GM12878 (cell line): ENCODE results near the gene DENND1A.

Experiments used
- EZH2 ChIP-seq: IDR thresholded peaks from 2 replicates; pipeline ENCODE4 v1.6.1; 2012; ENCODE audit warnings: low read depth, mild to moderate bottlenecking, control low read depth, inconsistent platforms, low read length, borderline replicate concordance; ENCODE audit not compliant: control insufficient read depth
- NFYB ChIP-seq: IDR thresholded peaks from 2 replicates; pipeline ENCODE4 v1.6.1; 2011; ENCODE audit warnings: low read depth, mild to moderate bottlenecking, low read length, improper control_type of control experiment, moderate library complexity; ENCODE audit not compliant: insufficient read depth
- SUZ12 ChIP-seq: fragments of 200-600 bp; sonication (generic); IDR thresholded peaks from one replicate; pipeline ENCODE4 v1.6.1; 2018; ENCODE audit warnings: antibody characterized with exemption, mild to moderate bottlenecking; ENCODE audit not compliant: unreplicated experiment
- TF ChIP-seq, protein P1 (sequence below), 3 experiments: IDR thresholded peaks in 2 of 3; conservative IDR thresholded peaks in 1 of 3; 2 replicates each; pipeline ENCODE4 v1.5.1; 2011; ENCODE audit warnings: low read depth in 3 of 3, low read length in 3 of 3, mild to moderate bottlenecking in 3 of 3, control low read depth in 2 of 3, moderate library complexity in 2 of 3, inconsistent platforms in 1 of 3, mixed read lengths in 1 of 3; ENCODE audit not compliant: control insufficient read depth in 2 of 3, insufficient read depth in 1 of 3; ENCODE audit errors: extremely low read depth in 1 of 3

DNA sequence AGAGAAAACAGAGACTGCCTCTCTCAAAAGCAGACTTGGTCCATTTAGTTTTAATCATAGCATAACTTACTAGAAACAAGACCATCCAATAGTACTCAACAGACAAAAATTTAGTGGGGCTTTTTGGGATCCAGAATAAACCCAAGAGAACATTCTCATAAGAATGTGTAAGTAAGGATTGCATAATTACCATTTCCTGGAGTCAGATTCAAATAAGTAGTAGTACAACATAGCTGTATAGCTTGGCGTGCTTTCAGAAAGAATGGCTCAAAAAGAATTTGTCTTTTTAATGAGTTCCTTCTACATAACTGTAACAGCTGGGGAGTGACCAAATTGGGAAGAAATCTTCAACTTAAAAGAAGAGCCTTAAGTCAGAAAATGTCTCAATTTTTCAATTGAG is 145.4 kb downstream of the DENND1A start:
- no peak for TF ChIP-seq EZH2
- no peak for TF ChIP-seq NFYB
- TF ChIP-seq, protein P1, sequence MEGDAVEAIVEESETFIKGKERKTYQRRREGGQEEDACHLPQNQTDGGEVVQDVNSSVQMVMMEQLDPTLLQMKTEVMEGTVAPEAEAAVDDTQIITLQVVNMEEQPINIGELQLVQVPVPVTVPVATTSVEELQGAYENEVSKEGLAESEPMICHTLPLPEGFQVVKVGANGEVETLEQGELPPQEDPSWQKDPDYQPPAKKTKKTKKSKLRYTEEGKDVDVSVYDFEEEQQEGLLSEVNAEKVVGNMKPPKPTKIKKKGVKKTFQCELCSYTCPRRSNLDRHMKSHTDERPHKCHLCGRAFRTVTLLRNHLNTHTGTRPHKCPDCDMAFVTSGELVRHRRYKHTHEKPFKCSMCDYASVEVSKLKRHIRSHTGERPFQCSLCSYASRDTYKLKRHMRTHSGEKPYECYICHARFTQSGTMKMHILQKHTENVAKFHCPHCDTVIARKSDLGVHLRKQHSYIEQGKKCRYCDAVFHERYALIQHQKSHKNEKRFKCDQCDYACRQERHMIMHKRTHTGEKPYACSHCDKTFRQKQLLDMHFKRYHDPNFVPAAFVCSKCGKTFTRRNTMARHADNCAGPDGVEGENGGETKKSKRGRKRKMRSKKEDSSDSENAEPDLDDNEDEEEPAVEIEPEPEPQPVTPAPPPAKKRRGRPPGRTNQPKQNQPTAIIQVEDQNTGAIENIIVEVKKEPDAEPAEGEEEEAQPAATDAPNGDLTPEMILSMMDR (IDR thresholded peaks at IDR 0.05 in 2 of 3, conservative IDR thresholded peaks at IDR 0.05 in 1 of 3; ENCODE audit: control insufficient read depth in 2 of 3, extremely low read depth in 1 of 3, insufficient read depth in 1 of 3, low read depth in 3 of 3, low read length in 3 of 3) = no peak
- TF ChIP-seq SUZ12 = no peak
